Right lobe of liver (tissue), 6 donors: ENCODE results near the gene ARL3. TPM values are rescaled to one million over a fixed set of nuclear protein-coding genes. Genes with fewer than 3 reads are reported as not detected.
"Not testable (repeated sequence)": the region's sequence is repeated elsewhere in the genome, so short reads cannot be mapped to it uniquely, and the experiment has no call there.

Source experiments
- ATAC-seq, 4 donors: fragments of 200-7000 bp; cut with Tn5 transposase; one replicate each; pipeline ENCODE4 v1.9.1; 2020; ENCODE audit warnings: mild to moderate bottlenecking in 4 of 4, moderate library complexity in 4 of 4
- DNase-seq, 3 donors: peaks; one replicate each; pipeline ENCODE4 v3.0.0-alpha.2; 2020
- H3K27ac ChIP-seq, 3 donors: fragments of 200-600 bp; one replicate each; pipeline ENCODE4 v1.8.0; 2022
- H3K27me3 ChIP-seq, 2 donors: fragments of 200-600 bp; one replicate each; pipeline ENCODE4 v1.8.0; 2022
- H3K36me3 ChIP-seq, 4 donors: fragments of 200-600 bp; sonication (generic) in 1 of 4; one replicate each; pipeline versions ENCODE4 v1.5.1 to v1.8.0; 2017 to 2022; ENCODE audit warnings: control low read depth in 1 of 4
- H3K4me1 ChIP-seq, 4 donors: fragments of 200-600 bp; sonication (generic) in 1 of 4; one replicate each; pipeline versions ENCODE4 v1.5.1 to v1.8.0; 2017 to 2022; ENCODE audit warnings: control low read depth in 1 of 4
- H3K4me3 ChIP-seq, 3 donors: fragments of 200-600 bp; one replicate each; pipeline ENCODE4 v1.8.0; 2022
- H3K9me3 ChIP-seq, 4 donors: fragments of 200-600 bp; sonication (generic) in 1 of 4; one replicate each; pipeline versions ENCODE4 v1.5.1 to v1.8.0; 2017 to 2022; ENCODE audit warnings: control low read depth in 1 of 4
- CTCF ChIP-seq, 4 donors: fragments of 200-600 bp in 3 of 4; fragments of 450-650 bp in 1 of 4; IDR thresholded peaks; one replicate each; pipeline versions ENCODE4 v1.5.1 to v1.8.0; 2016 to 2022; ENCODE audit warnings: antibody characterized with exemption in 4 of 4, mild to moderate bottlenecking in 2 of 4
- POLR2A ChIP-seq: fragments of 450-650 bp; IDR thresholded peaks from one replicate; pipeline ENCODE4 v1.6.1; 2017; ENCODE audit warnings: antibody characterized with exemption, mild to moderate bottlenecking
- WGBS: methylation state at CpG from one replicate; pipeline ENCODE4 v1.1.6; 2018; ENCODE audit warnings: low coverage, low lambda C conversion rate; ENCODE audit not compliant: insufficient coverage; ENCODE audit errors: missing lambda C conversion rate; 5-methylcytosine and 5-hydroxymethylcytosine counted together
- intact Hi-C, 2 donors: fragments of 100-400 bp; cut with DNase I; formaldehyde crosslinking; loops; one replicate each; pipeline versions ENCODE4 v1.11.2 to v1.14.1; 2022
- total RNA-seq, 6 experiments: library from RNA; depleted of rRNA in 2 of 6; stranded (reverse); fragments of >200 nt in 2 of 6; fragmentation: NEBNext Ultra II Directional in 3 of 6; extraction: Animal tissue kit (Norgen Biotek cat#: 25700) in 3 of 6; gene quantifications; one replicate each; pipeline versions ENCODE4 v1.1.0 to v1.2.4, GENCODE V29; 2016 to 2023
- donor health status: DM: no; HTN: yes; CAD: no.
- donor health status: DM: no; HTN: no; CAD: no.
- donor health status: DM: no; HTN: no; CAD: no.
- donor health status: DM: no; HTN: yes; CAD: no.
- donor health status: DM: no; HTN: yes; CAD: no.

ARL3 gene
- total RNA-seq, 6 experiments from 2014 or later, result 1.1 to 3.3 (median 2.3) TPM

- DNase-seq (no peak), ATAC-seq (no peak)
- H3K27me3 ChIP-seq, result no peaks in the 10 kb centered on the region
- no peak overlapping the region for H3K4me3 ChIP-seq
- TF ChIP-seq POLR2A (no peak), CTCF (IDR thresholded peaks at IDR 0.05) (no peak)
- WGBS, result 94% methylated on average over 4 of the region's 4 CpGs
- intact Hi-C loops, result no loop called here
- H3K9me3 ChIP-seq, result no peaks in the 10 kb centered on the region
- H3K27ac ChIP-seq, result no peak overlapping the region
- H3K36me3 ChIP-seq, result peaks cover 0 to 8% (median 3%) of the 10 kb centered on the region in 4 donors
- peaks cover 0 to 4% (median 0%) of the 10 kb centered on the region in 4 donors for H3K4me1 ChIP-seq
Observed at GRCh38 chr10:102723989-102724388, 9.8 kb upstream of the ARL3 start.

DNA sequence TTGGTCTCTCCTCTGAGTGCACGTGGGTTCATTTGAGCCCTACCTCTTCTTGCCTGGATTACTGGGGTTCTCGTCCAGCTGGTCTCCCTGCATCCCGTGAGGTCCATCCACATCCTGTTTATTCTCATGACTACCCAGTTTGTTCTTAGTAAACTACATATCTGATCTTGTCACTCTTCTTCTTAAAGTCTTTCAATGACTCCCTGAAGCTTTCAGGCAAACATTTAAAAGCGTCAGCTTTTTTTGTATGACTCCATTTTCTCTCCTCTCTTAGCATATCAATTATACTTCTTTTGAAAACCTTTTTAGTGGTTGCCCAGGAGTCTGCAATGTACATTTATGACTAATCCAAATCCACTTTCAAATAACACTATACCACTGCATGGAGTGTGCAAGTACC is 7.8 kb upstream of the ARL3 start:
- Histone ChIP-seq H3K36me3 (peaks cover 0 to 1% (median 0%) of the 10 kb centered on the region in 4 donors), H3K9me3 (no peaks in the 10 kb centered on the region), H3K4me3 (no peak overlapping the region), H3K4me1 (peaks cover 0 to 19% (median 2%) of the 10 kb centered on the region in 4 donors), H3K27ac (no peak overlapping the region), H3K27me3 (no peaks in the 10 kb centered on the region)
- DNase-seq (no peak), ATAC-seq (no peak)
- WGBS, result 62% methylated on average over 4 of the region's 4 CpGs
- intact Hi-C loops, result no loop called here
- TF ChIP-seq CTCF (IDR thresholded peaks at IDR 0.05) (no peak), POLR2A (no peak)

DNA sequence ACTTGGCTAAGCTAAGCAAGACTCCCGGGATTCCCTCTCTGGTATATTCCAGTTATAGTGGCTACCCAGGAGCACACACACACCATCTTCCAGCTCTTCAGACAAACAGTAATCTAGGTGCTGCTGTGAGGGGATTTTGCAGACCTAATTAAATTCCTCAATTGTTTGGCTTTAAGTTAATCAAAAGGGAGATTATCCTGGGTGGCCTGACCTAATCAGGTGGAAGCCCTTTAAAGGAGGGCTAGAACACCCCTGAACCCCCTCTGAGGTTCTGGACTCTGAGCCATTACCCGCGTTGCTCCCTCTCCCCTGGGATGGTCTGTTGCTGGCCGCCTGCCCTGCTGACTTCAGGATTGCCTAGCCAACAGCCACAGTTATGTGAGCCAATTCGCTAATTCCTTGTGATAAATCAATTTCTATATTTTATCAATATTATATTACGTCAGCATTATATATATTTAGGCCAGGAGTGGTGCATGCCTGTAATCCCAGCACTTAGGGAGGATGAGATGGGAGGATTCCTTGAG is 6.6 kb upstream of the ARL3 start:
- ATAC-seq (no peak), DNase-seq (no peak)
- no peaks in the 10 kb centered on the region for H3K9me3 ChIP-seq
- no peak overlapping the region for H3K4me3 ChIP-seq
- WGBS, result 79% methylated on average over 4 of the region's 6 CpGs
- TF ChIP-seq CTCF (IDR thresholded peaks at IDR 0.05) (no peak), POLR2A (no peak)
- no peaks in the 10 kb centered on the region for H3K36me3 ChIP-seq
- intact Hi-C loops, result no loop called here
- no peak overlapping the region for H3K27ac ChIP-seq
- peaks cover 0 to 19% (median 2%) of the 10 kb centered on the region in 4 donors for H3K4me1 ChIP-seq
- no peaks in the 10 kb centered on the region for H3K27me3 ChIP-seq

DNA sequence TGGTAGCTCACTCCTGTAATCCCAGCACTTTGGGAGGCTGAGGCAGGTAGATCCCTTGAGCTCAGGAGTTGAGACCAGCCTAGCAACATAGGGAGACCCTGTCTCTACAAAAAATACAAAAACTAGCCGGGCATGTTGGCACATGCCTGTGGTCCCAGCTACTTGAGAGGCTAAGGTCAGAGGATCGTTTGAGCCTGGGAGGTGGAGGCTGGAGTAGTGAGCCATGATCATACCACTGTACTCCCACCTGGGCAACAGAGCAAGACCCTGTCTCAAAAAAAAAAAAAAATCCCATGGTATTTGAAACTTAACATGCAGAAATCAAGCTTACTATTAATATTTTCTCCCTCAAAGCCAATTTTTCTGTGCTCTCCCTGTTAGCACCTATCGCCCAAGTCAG is 6.1 kb upstream of the ARL3 start:
- intact Hi-C loops, result no loop called here
- Histone ChIP-seq H3K36me3 (no peaks in the 10 kb centered on the region), H3K9me3 (no peaks in the 10 kb centered on the region), H3K27ac (no peak overlapping the region), H3K4me3 (no peak overlapping the region), H3K4me1 (peaks cover 0 to 22% (median 4%) of the 10 kb centered on the region in 4 donors), H3K27me3 (no peaks in the 10 kb centered on the region)
- TF ChIP-seq POLR2A, result no peak
- no peak for TF ChIP-seq CTCF (IDR thresholded peaks at IDR 0.05)
- WGBS, result 85% methylated on average over 2 of the region's 3 CpGs
- DNase-seq (peak in 1 of 3 donors; percentile 23), ATAC-seq (no peak)

DNA sequence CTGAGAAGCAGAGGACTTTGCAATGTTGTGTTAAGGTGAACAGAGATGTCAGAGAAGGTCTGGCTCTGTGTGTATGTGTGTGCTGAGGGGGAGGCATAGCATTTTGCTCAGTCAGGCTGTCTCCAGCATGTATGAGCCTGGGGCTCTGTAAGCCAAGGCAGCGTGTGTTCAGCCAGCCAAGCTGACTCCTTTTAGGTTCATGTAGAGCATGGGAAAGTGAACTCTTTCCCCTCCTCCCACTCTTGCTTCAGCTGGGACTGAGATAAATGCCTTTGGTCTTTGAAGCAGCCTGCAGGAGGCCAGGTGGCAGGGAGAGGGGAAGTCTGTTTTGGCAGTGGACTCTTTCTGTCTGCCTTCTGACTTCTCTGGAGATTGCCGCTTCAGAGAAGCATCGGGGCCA is 4.0 kb upstream of the ARL3 start:
- Histone ChIP-seq H3K9me3 (no peaks in the 10 kb centered on the region), H3K4me1 (peaks cover 0 to 27% (median 5%) of the 10 kb centered on the region in 4 donors), H3K36me3 (no peaks in the 10 kb centered on the region), H3K4me3 (no peak overlapping the region), H3K27me3 (no peaks in the 10 kb centered on the region), H3K27ac (peak overlapping the region in 2 of 3 donors; percentile 16 to 65)
- ATAC-seq (peak in 2 of 4 donors; percentile 4), DNase-seq (peak in 1 of 3 donors; percentile 60)
- no peak for TF ChIP-seq POLR2A
- no peak for TF ChIP-seq CTCF (IDR thresholded peaks at IDR 0.05)
- WGBS, result 39% methylated on average over 2 of the region's 3 CpGs
- intact Hi-C loops, result no loop called here

- H3K27ac ChIP-seq, DNase-seq, H3K36me3 ChIP-seq, intact Hi-C loops, H3K9me3 ChIP-seq, H3K4me3 ChIP-seq, ATAC-seq, H3K27me3 ChIP-seq: not testable (repeated sequence)
- WGBS, result 88% methylated on average over 12 of the region's 18 CpGs
- H3K4me1 ChIP-seq, result peaks cover 0 to 35% (median 5%) of the 10 kb centered on the region in 4 donors
Observed at GRCh38 chr10:102716900-102717565, 2.8 kb upstream of the ARL3 start.
